Neural crest cell (in vitro differentiated cells): ENCODE results near the gene CLK3. TPM values are rescaled to one million over a fixed set of nuclear protein-coding genes. Genes with fewer than 3 reads are reported as not detected.
"Not testable (repeated sequence)": the region's sequence is repeated elsewhere in the genome, so short reads cannot be mapped to it uniquely, and the experiment has no call there.

Experiments used
- DNase-seq: peaks from one replicate; pipeline ENCODE4 v3.0.0; 2021; ENCODE audit warnings: low read depth, mixed read lengths, low spot score
- H3K27ac Mint-ChIP-seq: one replicate; pipeline ENCODE4 v1.8.0; 2021; ENCODE audit warnings: mild to moderate bottlenecking, mixed read lengths; ENCODE audit not compliant: unreplicated experiment
- H3K27me3 Mint-ChIP-seq: 2 replicates; pipeline ENCODE4 v1.8.0; 2021; ENCODE audit warnings: low read depth, mild to moderate bottlenecking, mixed read lengths
- H3K36me3 Mint-ChIP-seq: 2 replicates; pipeline ENCODE4 v1.8.0; 2021; ENCODE audit warnings: low read depth, mild to moderate bottlenecking, mixed read lengths
- H3K4me1 Mint-ChIP-seq: 2 replicates; pipeline ENCODE4 v1.8.0; 2021; ENCODE audit warnings: mixed read lengths
- H3K4me3 Mint-ChIP-seq: one replicate; pipeline ENCODE4 v1.8.0; 2021; ENCODE audit warnings: mild to moderate bottlenecking, mixed read lengths
- H3K9me3 Mint-ChIP-seq: 2 replicates; pipeline ENCODE4 v1.8.0; 2021; ENCODE audit warnings: mixed read lengths
- total RNA-seq: library from RNA; stranded (reverse); gene quantifications from 2 replicates; pipeline ENCODE4 v1.2.1, GENCODE V29; 2021
- TF ChIP-seq, protein P1 (sequence below): fragments of 200-600 bp; sonication (generic); conservative IDR thresholded peaks from 2 replicates; pipeline ENCODE4 v1.5.0; 2021; ENCODE audit warnings: antibody characterized with exemption, mild to moderate bottlenecking

Gene CLK3
- total RNA-seq, 1 donor from 2014 or later: 88.7 TPM

DNA sequence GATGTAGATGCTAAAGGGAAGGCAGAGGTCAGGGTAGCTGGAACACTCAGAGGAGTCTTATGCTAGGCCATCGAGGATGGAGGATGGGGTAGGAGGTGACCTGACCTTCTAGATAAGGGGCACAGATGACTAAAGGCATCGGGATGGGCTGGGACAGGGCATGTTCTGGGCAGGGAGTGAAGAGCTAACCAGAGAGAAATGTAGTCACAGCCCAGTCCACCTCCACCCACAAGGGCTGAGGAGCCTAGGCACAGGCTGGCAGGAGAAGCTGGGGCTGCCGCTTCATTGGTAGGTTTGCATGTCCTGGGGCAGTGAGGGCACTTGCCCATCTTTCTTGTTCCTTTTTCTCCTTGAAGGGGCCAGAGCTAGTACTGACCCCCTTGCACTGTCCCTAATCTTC, 12.6 kb downstream of the CLK3 start:
- H3K36me3 Mint-ChIP-seq: peaks cover 10% of the 10 kb centered on the region

DNA sequence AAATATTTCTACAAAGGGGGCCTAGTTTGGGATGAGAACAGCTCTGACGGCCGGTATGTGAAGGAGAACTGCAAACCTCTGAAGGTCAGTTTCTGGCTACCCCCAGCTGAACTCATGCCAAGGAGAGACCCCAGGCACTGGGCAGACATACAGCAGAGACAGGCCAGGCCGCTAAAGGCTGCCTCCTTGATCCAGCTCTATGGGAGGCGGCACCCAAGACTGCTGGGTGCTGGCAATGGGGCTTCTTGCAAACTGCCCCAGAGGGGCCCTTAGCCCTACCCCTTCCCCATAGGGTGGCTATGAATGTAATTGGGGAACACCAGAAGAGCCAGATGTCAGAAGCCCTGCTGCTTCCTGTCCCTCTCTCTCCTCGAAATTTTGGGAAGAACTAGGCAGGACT, 13.3 kb downstream of the CLK3 start:
- H3K9me3 Mint-ChIP-seq: no peaks in the 10 kb centered on the region
- peak overlapping the region; percentile 31 for H3K4me3 Mint-ChIP-seq
- no peak overlapping the region for H3K27ac Mint-ChIP-seq
- TF ChIP-seq, protein P1, sequence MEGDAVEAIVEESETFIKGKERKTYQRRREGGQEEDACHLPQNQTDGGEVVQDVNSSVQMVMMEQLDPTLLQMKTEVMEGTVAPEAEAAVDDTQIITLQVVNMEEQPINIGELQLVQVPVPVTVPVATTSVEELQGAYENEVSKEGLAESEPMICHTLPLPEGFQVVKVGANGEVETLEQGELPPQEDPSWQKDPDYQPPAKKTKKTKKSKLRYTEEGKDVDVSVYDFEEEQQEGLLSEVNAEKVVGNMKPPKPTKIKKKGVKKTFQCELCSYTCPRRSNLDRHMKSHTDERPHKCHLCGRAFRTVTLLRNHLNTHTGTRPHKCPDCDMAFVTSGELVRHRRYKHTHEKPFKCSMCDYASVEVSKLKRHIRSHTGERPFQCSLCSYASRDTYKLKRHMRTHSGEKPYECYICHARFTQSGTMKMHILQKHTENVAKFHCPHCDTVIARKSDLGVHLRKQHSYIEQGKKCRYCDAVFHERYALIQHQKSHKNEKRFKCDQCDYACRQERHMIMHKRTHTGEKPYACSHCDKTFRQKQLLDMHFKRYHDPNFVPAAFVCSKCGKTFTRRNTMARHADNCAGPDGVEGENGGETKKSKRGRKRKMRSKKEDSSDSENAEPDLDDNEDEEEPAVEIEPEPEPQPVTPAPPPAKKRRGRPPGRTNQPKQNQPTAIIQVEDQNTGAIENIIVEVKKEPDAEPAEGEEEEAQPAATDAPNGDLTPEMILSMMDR: no peak
- no peak for DNase-seq
- peaks cover 8% of the 10 kb centered on the region for H3K36me3 Mint-ChIP-seq
- H3K4me1 Mint-ChIP-seq: no peaks in the 10 kb centered on the region
- peaks cover 7% of the 10 kb centered on the region for H3K27me3 Mint-ChIP-seq

More for the DNA sequence above, 12.6 kb downstream of the CLK3 start:
- H3K9me3 Mint-ChIP-seq: no peaks in the 10 kb centered on the region
- H3K4me1 Mint-ChIP-seq: no peaks in the 10 kb centered on the region
- H3K4me3 Mint-ChIP-seq: peak overlapping the region; percentile 31
- peaks cover 7% of the 10 kb centered on the region for H3K27me3 Mint-ChIP-seq
- DNase-seq: no peak
- TF ChIP-seq, protein P1: no peak
- H3K27ac Mint-ChIP-seq: peak overlapping the region; percentile 57

GRCh38 chr15:74629696-74630095, 14.1 kb downstream of the CLK3 start:
- not testable (repeated sequence) for H3K4me1 Mint-ChIP-seq, H3K4me3 Mint-ChIP-seq, H3K27ac Mint-ChIP-seq, H3K9me3 Mint-ChIP-seq, DNase-seq, H3K27me3 Mint-ChIP-seq, H3K36me3 Mint-ChIP-seq

- TF ChIP-seq, protein P1: no peak
- H3K4me3 Mint-ChIP-seq: no peak overlapping the region
- H3K4me1 Mint-ChIP-seq: no peaks in the 10 kb centered on the region
- H3K27ac Mint-ChIP-seq: no peak overlapping the region
- H3K36me3 Mint-ChIP-seq: peaks cover 8% of the 10 kb centered on the region
- no peak for DNase-seq
- H3K9me3 Mint-ChIP-seq: no peaks in the 10 kb centered on the region
- peaks cover 7% of the 10 kb centered on the region for H3K27me3 Mint-ChIP-seq
Measured at GRCh38 chr15:74630284-74631086, 14.8 kb downstream of the CLK3 start.

GRCh38 chr15:74631087-74631385, 15.4 kb downstream of the CLK3 start:
- DNase-seq: no peak
- no peak overlapping the region for H3K4me3 Mint-ChIP-seq
- H3K27me3 Mint-ChIP-seq: peaks cover 4% of the 10 kb centered on the region
- H3K9me3 Mint-ChIP-seq: no peaks in the 10 kb centered on the region
- H3K36me3 Mint-ChIP-seq: peaks cover 4% of the 10 kb centered on the region
- H3K4me1 Mint-ChIP-seq: no peaks in the 10 kb centered on the region
- TF ChIP-seq, protein P1: no peak
- H3K27ac Mint-ChIP-seq: no peak overlapping the region

- no peak for DNase-seq
- H3K9me3 Mint-ChIP-seq: no peaks in the 10 kb centered on the region
- TF ChIP-seq, protein P1: no peak
- H3K27ac Mint-ChIP-seq: no peak overlapping the region
- H3K4me3 Mint-ChIP-seq: no peak overlapping the region
- no peaks in the 10 kb centered on the region for H3K4me1 Mint-ChIP-seq
- peaks cover 4% of the 10 kb centered on the region for H3K36me3 Mint-ChIP-seq
- peaks cover 4% of the 10 kb centered on the region for H3K27me3 Mint-ChIP-seq
Measured at GRCh38 chr15:74631408-74631807, 15.8 kb downstream of the CLK3 start.
